ENCODE data around the gene B3GNT9.
A peak's percentile ranks its signal among the peaks of the same experiment; 100 is the strongest.

DNA sequence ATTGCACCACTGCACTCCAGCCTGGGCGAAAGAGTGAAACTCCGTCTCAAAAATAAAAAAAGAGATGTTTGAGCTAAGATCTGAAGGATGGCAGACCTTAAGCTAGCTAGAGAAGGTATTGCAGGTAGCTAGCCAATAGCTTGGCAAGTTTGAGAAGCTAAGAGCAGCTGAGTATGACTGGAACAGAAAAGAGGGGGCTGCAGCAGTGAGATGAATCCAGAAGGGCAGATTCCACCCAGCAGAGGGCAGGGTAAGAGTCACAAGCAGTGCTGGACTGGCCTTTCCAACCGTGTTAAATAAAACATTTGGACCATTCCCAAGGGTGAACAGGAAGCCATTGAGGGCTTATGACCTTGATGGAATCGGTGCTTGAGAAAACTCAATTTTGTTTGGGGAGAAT, 46.7 kb downstream of the B3GNT9 start:
- TF ChIP-seq, protein P1, sequence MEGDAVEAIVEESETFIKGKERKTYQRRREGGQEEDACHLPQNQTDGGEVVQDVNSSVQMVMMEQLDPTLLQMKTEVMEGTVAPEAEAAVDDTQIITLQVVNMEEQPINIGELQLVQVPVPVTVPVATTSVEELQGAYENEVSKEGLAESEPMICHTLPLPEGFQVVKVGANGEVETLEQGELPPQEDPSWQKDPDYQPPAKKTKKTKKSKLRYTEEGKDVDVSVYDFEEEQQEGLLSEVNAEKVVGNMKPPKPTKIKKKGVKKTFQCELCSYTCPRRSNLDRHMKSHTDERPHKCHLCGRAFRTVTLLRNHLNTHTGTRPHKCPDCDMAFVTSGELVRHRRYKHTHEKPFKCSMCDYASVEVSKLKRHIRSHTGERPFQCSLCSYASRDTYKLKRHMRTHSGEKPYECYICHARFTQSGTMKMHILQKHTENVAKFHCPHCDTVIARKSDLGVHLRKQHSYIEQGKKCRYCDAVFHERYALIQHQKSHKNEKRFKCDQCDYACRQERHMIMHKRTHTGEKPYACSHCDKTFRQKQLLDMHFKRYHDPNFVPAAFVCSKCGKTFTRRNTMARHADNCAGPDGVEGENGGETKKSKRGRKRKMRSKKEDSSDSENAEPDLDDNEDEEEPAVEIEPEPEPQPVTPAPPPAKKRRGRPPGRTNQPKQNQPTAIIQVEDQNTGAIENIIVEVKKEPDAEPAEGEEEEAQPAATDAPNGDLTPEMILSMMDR (IDR thresholded peaks at IDR 0.05; ENCODE audit: borderline replicate concordance, extremely low read depth, low read length, poor library complexity, severe bottlenecking): peak; percentile 37
- no peak for TF ChIP-seq EZH2 (IDR thresholded peaks at IDR 0.05; ENCODE audit: borderline replicate concordance, low read depth, low read length, severe bottlenecking)
